Activated CD8-positive, alpha-beta T cell treated with anti-CD3 and anti-CD28 coated beads for 36 hours (primary cell): ENCODE results near the gene CCRL2. TPM values are rescaled to one million over a fixed set of nuclear protein-coding genes. Genes with fewer than 3 reads are reported as not detected.
A peak's percentile ranks its signal among the peaks of the same experiment; 100 is the strongest.

Source experiments
- ATAC-seq: fragments of 200-7000 bp; cut with Tn5 transposase; one replicate; pipeline ENCODE4 v1.10.0; 2021; ENCODE audit warnings: mild to moderate bottlenecking, moderate library complexity
- CTCF ChIA-PET: fragments of 350-600 bp; sonication (Branson Sonifier 250); formaldehyde crosslinking; loops from one replicate; lab custom pipeline; 2021; ENCODE audit warnings: antibody characterized with exemption; lab: Charles Lee
- POLR2A ChIA-PET: fragments of 350-600 bp; sonication (Branson Sonifier 250); formaldehyde crosslinking; loops from one replicate; lab custom pipeline; 2021; ENCODE audit warnings: antibody characterized with exemption; lab: Charles Lee
- DNase-seq: peaks from one replicate; pipeline ENCODE4 v3.0.0-alpha.2; 2020
- H3K27ac Mint-ChIP-seq: one replicate; pipeline ENCODE4 v1.8.0; 2021; ENCODE audit warnings: mild to moderate bottlenecking, mixed read lengths
- H3K27me3 Mint-ChIP-seq: one replicate; pipeline ENCODE4 v1.8.0; 2021; ENCODE audit warnings: mixed read lengths
- H3K36me3 Mint-ChIP-seq: one replicate; pipeline ENCODE4 v1.8.0; 2021; ENCODE audit warnings: low read depth, mixed read lengths
- H3K4me1 Mint-ChIP-seq: one replicate; pipeline ENCODE4 v1.8.0; 2021; ENCODE audit warnings: low read depth, mixed read lengths
- H3K4me3 Mint-ChIP-seq: one replicate; pipeline ENCODE4 v1.8.0; 2021; ENCODE audit warnings: mild to moderate bottlenecking, moderate library complexity, mixed read lengths
- H3K9me3 Mint-ChIP-seq: one replicate; pipeline ENCODE4 v1.8.0; 2021; ENCODE audit warnings: mixed read lengths
- CTCF ChIP-seq: fragments of 200-600 bp; IDR thresholded peaks from one replicate; pipeline ENCODE4 v1.8.0; 2022; ENCODE audit warnings: antibody characterized with exemption, mild to moderate bottlenecking
- intact Hi-C: fragments of 100-400 bp; cut with micrococcal nuclease; formaldehyde crosslinking; loops from one replicate; pipeline ENCODE4 v1.10.0; 2022
- total RNA-seq, 2 experiments: library from RNA; stranded (reverse); gene quantifications; one replicate each; pipeline ENCODE4 v1.2.3, GENCODE V29; 2021

Gene CCRL2
- total RNA-seq, 2 experiments from 2014 or later = 2.8 TPM

DNA sequence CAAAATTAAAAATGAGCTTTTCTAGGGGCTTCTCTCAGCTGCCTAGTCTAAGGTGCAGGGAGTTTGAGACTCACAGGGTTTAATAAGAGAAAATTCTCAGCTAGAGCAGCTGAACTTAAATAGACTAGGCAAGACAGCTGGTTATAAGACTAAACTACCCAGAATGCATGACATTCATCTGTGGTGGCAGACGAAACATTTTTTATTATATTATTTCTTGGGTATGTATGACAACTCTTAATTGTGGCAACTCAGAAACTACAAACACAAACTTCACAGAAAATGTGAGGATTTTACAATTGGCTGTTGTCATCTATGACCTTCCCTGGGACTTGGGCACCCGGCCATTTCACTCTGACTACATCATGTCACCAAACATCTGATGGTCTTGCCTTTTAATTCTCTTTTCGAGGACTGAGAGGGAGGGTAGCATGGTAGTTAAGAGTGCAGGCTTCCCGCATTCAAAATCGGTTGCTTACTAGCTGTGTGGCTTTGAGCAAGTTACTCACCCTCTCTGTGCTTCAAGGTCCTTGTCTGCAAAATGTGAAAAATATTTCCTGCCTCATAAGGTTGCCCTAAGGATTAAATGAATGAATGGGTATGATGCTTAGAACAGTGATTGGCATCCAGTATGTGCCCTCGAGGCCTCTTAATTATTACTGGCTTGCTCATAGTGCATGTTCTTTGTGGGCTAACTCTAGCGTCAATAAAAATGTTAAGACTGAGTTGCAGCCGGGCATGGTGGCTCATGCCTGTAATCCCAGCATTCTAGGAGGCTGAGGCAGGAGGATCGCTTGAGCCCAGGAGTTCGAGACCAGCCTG, 35.3 kb upstream of the CCRL2 start:
- H3K4me1 Mint-ChIP-seq = peaks cover 54% of the 10 kb centered on the region
- no peak for TF ChIP-seq CTCF
- intact Hi-C loops = loop anchor here (5.0 to 10.0 kb wide), 5 partner anchors 79 to 427 kb away; partner anchors contain the start of genes CCR1 and CXCR6
- POLR2A ChIA-PET = interaction anchor here (0.6 to 3.8 kb wide), 6 partner anchors 72 to 421 kb away, joined by 3 to 25 read pairs (median 4); partner anchors contain the start of gene CCR1
- H3K27me3 Mint-ChIP-seq = peaks cover 9% of the 10 kb centered on the region
- ATAC-seq (no peak), DNase-seq (no peak)
- no peaks in the 10 kb centered on the region for H3K36me3 Mint-ChIP-seq
- CTCF ChIA-PET = interaction anchor here (0.6 to 10.3 kb wide), 25 partner anchors 11 to 433 kb away, joined by 3 to 156 read pairs (median 6); partner anchors contain the start of genes CCR1, CCR5AS, CCRL2 and CXCR6
- H3K9me3 Mint-ChIP-seq = no peaks in the 10 kb centered on the region
- peak overlapping the region; percentile 54 for H3K4me3 Mint-ChIP-seq
- peak overlapping the region; percentile 69 for H3K27ac Mint-ChIP-seq

DNA sequence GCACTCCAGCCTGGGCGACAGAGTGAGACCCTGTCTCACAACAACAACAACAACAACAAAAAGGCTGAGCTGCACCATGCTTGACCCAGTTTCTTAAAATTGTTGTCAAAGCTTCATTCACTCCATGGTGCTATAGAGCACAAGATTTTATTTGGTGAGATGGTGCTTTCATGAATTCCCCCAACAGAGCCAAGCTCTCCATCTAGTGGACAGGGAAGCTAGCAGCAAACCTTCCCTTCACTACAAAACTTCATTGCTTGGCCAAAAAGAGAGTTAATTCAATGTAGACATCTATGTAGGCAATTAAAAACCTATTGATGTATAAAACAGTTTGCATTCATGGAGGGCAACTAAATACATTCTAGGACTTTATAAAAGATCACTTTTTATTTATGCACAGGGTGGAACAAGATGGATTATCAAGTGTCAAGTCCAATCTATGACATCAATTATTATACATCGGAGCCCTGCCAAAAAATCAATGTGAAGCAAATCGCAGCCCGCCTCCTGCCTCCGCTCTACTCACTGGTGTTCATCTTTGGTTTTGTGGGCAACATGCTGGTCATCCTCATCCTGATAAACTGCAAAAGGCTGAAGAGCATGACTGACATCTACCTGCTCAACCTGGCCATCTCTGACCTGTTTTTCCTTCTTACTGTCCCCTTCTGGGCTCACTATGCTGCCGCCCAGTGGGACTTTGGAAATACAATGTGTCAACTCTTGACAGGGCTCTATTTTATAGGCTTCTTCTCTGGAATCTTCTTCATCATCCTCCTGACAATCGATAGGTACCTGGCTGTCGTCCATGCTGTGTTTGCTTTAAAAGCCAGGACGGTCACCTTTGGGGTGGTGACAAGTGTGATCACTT, 34.3 kb upstream of the CCRL2 start:
- Mint-ChIP-seq H3K36me3 (no peaks in the 10 kb centered on the region), H3K27ac (peak overlapping the region; percentile 69), H3K4me3 (peak overlapping the region; percentile 54), H3K27me3 (peaks cover 7% of the 10 kb centered on the region), H3K9me3 (no peaks in the 10 kb centered on the region), H3K4me1 (peaks cover 54% of the 10 kb centered on the region)
- CTCF ChIA-PET = interaction anchor here (0.6 to 10.3 kb wide), 22 partner anchors 10 to 434 kb away, joined by 3 to 156 read pairs (median 5); partner anchors contain the start of genes CCR1, CCR5AS, CCRL2 and CXCR6
- intact Hi-C loops = loop anchor here (5.0 to 10.0 kb wide), 5 partner anchors 80 to 428 kb away; partner anchors contain the start of genes CCR1 and CXCR6
- ATAC-seq (no peak), DNase-seq (no peak)
- POLR2A ChIA-PET = interaction anchor here (0.6 to 1.6 kb wide), 5 partner anchors 95 to 422 kb away, joined by 3 to 6 read pairs (median 4); partner anchors contain the start of gene CCR1
- peak; percentile 53 for TF ChIP-seq CTCF

DNA sequence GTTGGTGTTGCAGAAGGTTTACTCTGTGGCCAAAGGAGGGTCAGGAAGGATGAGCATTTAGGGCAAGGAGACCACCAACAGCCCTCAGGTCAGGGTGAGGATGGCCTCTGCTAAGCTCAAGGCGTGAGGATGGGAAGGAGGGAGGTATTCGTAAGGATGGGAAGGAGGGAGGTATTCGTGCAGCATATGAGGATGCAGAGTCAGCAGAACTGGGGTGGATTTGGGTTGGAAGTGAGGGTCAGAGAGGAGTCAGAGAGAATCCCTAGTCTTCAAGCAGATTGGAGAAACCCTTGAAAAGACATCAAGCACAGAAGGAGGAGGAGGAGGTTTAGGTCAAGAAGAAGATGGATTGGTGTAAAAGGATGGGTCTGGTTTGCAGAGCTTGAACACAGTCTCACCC, 32.3 kb upstream of the CCRL2 start:
- intact Hi-C loops = loop anchor here (5.0 to 10.0 kb wide), 5 partner anchors 82 to 430 kb away; partner anchors contain the start of genes CCR1 and CXCR6
- no peak for ATAC-seq
- Mint-ChIP-seq H3K36me3 (no peaks in the 10 kb centered on the region), H3K4me3 (peak overlapping the region; percentile 2), H3K4me1 (peaks cover 40% of the 10 kb centered on the region), H3K9me3 (no peaks in the 10 kb centered on the region), H3K27me3 (peaks cover 7% of the 10 kb centered on the region), H3K27ac (peak overlapping the region; percentile 40)
- DNase-seq = no peak
- ChIA-PET POLR2A (interaction anchor here (1.1 kb wide), 1 partner anchor 41 kb away, joined by 3 read pairs; no protein-coding TSS in a partner anchor), CTCF (interaction anchor here (0.6 to 10.3 kb wide), 10 partner anchors 8 to 297 kb away, joined by 3 to 156 read pairs (median 4); partner anchors contain the start of genes CCR1 and CCR2)
- no peak for TF ChIP-seq CTCF

DNA sequence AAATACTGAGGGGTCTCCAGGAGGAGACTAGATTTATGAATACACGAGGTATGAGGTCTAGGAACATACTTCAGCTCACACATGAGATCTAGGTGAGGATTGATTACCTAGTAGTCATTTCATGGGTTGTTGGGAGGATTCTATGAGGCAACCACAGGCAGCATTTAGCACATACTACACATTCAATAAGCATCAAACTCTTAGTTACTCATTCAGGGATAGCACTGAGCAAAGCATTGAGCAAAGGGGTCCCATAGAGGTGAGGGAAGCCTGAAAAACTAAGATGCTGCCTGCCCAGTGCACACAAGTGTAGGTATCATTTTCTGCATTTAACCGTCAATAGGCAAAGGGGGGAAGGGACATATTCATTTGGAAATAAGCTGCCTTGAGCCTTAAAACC, 31.8 kb upstream of the CCRL2 start:
- Mint-ChIP-seq H3K4me1 (peaks cover 35% of the 10 kb centered on the region), H3K4me3 (peak overlapping the region; percentile 2), H3K9me3 (no peaks in the 10 kb centered on the region), H3K27me3 (peaks cover 7% of the 10 kb centered on the region), H3K27ac (no peak overlapping the region), H3K36me3 (no peaks in the 10 kb centered on the region)
- no peak for TF ChIP-seq CTCF
- ATAC-seq (peak; percentile 46), DNase-seq (no peak)
- intact Hi-C loops = loop anchor here (10.0 kb wide), 1 partner anchor 430 kb away; the partner anchor contains the start of gene CXCR6
- CTCF ChIA-PET = interaction anchor here (0.6 to 10.3 kb wide), 9 partner anchors 15 to 297 kb away, joined by 3 to 156 read pairs (median 5); partner anchors contain the start of genes CCR1 and CCR2
- POLR2A ChIA-PET = no interaction called here
